ENCODE results near the gene EFCAB6. TPM values are rescaled to one million over a fixed set of nuclear protein-coding genes. Genes with fewer than 3 reads are reported as not detected.

Gene EFCAB6
- total and polyA plus RNA-seq, 2 donors: 1.1 to 1.4 TPM

DNA sequence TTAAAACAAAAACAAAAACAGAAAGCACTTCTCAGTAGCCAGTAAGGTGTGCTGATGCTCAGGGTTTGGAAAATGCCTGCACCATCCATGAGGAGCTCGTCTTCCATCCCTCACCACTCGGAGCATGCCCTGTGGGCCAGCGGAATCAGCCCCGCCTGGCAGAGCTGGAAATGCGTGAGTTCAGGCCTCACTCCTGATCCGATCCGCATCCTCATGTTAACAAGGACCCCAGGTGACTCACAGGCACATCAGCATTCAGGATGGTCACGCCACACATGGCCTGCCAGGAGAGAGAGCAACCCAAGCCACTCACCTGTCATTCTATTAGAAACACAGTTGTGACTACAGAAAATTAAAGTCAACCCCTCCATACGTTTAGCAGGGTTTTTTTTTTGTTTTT is 211.8 kb downstream of the EFCAB6 start:
- no peaks in the 10 kb centered on the region for H3K36me3 ChIP-seq (ENCODE audit: control insufficient read depth in 2 of 2, insufficient read depth in 2 of 2, low read length in 1 of 2)
- H3K27ac ChIP-seq (ENCODE audit: low read depth in 1 of 2, low read length in 1 of 2): no peak overlapping the region
- DNase-seq (ENCODE audit: low read depth in 6 of 9, low spot score in 9 of 9): no peak
- WGBS: 92% methylated on average over 9 of the region's 9 CpGs
- H3K4me1 ChIP-seq (ENCODE audit: control insufficient read depth in 2 of 2, insufficient read depth in 2 of 2, low read length in 2 of 2): no peaks in the 10 kb centered on the region
- no peaks in the 10 kb centered on the region for H3K27me3 ChIP-seq (ENCODE audit: control insufficient read depth in 2 of 2, insufficient read depth in 1 of 2, low read length in 1 of 2)
- H3K9me3 ChIP-seq (ENCODE audit: control insufficient read depth in 2 of 2, insufficient read depth in 1 of 2, low read length in 1 of 2): no peaks in the 10 kb centered on the region
- no peak overlapping the region for H3K4me3 ChIP-seq (ENCODE audit: low read length in 2 of 2)

- Histone ChIP-seq H3K36me3 (ENCODE audit: control insufficient read depth in 2 of 2, insufficient read depth in 2 of 2, low read length in 1 of 2) (no peaks in the 10 kb centered on the region), H3K27ac (ENCODE audit: low read depth in 1 of 2, low read length in 1 of 2) (no peak overlapping the region), H3K9me3 (ENCODE audit: control insufficient read depth in 2 of 2, insufficient read depth in 1 of 2, low read length in 1 of 2) (no peaks in the 10 kb centered on the region), H3K4me3 (ENCODE audit: low read length in 2 of 2) (no peak overlapping the region), H3K27me3 (ENCODE audit: control insufficient read depth in 2 of 2, insufficient read depth in 1 of 2, low read length in 1 of 2) (no peaks in the 10 kb centered on the region), H3K4me1 (ENCODE audit: control insufficient read depth in 2 of 2, insufficient read depth in 2 of 2, low read length in 2 of 2) (no peaks in the 10 kb centered on the region)
- no peak for DNase-seq (ENCODE audit: low read depth in 6 of 9, low spot score in 9 of 9)
- 64% methylated on average over 11 of the region's 11 CpGs for WGBS
These were observed 219.6 kb downstream of the EFCAB6 start for GRCh38 chr22:43592476-43592875.

DNA sequence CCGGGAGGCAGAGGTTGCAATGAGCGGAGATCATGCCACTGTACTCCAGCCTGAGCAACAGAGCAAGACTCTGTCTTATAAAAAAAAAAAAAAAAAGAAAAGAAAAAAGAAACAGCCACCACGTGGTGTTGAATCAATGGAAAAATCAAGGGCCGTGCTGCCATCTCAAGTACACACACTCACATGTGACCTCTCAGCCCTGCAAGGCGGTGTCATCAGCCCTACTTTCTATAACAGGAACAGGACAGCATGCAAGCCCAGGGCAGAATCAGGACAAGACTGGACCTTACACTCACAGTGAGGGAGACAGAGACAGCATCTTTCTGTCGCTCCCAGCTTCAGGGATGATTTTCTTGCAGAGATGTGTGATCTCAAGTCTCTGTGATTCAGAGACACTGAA is 220.7 kb downstream of the EFCAB6 start:
- 90% methylated on average over 6 of the region's 6 CpGs for WGBS
- H3K36me3 ChIP-seq (ENCODE audit: control insufficient read depth in 2 of 2, insufficient read depth in 2 of 2, low read length in 1 of 2): no peaks in the 10 kb centered on the region
- no peaks in the 10 kb centered on the region for H3K27me3 ChIP-seq (ENCODE audit: control insufficient read depth in 2 of 2, insufficient read depth in 1 of 2, low read length in 1 of 2)
- no peaks in the 10 kb centered on the region for H3K4me1 ChIP-seq (ENCODE audit: control insufficient read depth in 2 of 2, insufficient read depth in 2 of 2, low read length in 2 of 2)
- H3K9me3 ChIP-seq (ENCODE audit: control insufficient read depth in 2 of 2, insufficient read depth in 1 of 2, low read length in 1 of 2): no peaks in the 10 kb centered on the region
- DNase-seq (ENCODE audit: low read depth in 6 of 9, low spot score in 9 of 9): no peak
- H3K27ac ChIP-seq (ENCODE audit: low read depth in 1 of 2, low read length in 1 of 2): no peak overlapping the region
- H3K4me3 ChIP-seq (ENCODE audit: low read length in 2 of 2): no peak overlapping the region

- DNase-seq (ENCODE audit: low read depth in 6 of 9, low spot score in 9 of 9): no peak
- H3K27me3 ChIP-seq (ENCODE audit: control insufficient read depth in 2 of 2, insufficient read depth in 1 of 2, low read length in 1 of 2): no peaks in the 10 kb centered on the region
- no peak overlapping the region for H3K27ac ChIP-seq (ENCODE audit: low read depth in 1 of 2, low read length in 1 of 2)
- H3K4me3 ChIP-seq (ENCODE audit: low read length in 2 of 2): no peak overlapping the region
- H3K36me3 ChIP-seq (ENCODE audit: control insufficient read depth in 2 of 2, insufficient read depth in 2 of 2, low read length in 1 of 2): no peaks in the 10 kb centered on the region
- H3K4me1 ChIP-seq (ENCODE audit: control insufficient read depth in 2 of 2, insufficient read depth in 2 of 2, low read length in 2 of 2): no peaks in the 10 kb centered on the region
- 0% methylated on average over 1 of the region's 1 CpG for WGBS
- H3K9me3 ChIP-seq (ENCODE audit: control insufficient read depth in 2 of 2, insufficient read depth in 1 of 2, low read length in 1 of 2): peaks cover 0 to 4% of the 10 kb centered on the region in 2 donors
These were observed 224.5 kb downstream of the EFCAB6 start for GRCh38 chr22:43587574-43587973.

DNA sequence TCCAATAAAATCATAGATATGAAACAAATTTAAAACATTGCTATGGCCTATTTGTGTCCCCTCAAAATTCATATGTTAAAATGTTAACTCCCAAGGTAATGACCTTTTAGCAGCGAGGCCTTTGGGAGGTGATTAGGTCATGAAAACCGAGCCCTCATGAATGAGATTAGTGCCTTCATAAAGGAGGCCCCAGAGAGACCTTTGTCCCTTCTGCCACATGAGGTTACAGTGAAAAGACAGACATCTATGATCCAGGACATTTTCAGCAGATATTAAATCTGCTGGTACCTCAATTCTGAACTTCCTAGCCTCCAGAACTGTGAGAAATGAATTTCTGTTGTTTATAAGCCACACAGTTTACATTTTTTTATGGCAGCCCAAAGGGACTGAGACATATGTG is 228.6 kb downstream of the EFCAB6 start:
- 89% methylated on average over 2 of the region's 2 CpGs for WGBS
- DNase-seq (ENCODE audit: low read depth in 6 of 9, low spot score in 9 of 9): no peak
- H3K36me3 ChIP-seq (ENCODE audit: control insufficient read depth in 2 of 2, insufficient read depth in 2 of 2, low read length in 1 of 2): no peaks in the 10 kb centered on the region

DNA sequence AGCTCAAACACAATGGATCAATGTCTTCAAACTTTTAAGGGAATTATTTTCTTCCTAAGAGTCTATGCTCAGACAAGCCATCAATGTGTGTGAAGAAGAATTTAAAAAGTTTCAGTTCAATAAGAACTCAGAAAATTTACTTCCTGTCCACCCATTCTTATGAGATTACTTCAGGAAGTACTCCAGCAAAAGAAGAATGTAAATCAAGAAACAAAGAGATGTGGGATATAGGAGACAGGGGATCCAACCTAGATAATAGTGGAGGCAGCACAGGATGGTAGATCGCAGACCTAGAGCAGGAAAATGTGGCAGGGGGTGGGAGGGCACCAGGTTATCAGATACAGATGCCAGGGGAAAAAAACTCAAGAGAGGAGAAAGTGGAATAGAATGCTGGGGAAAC is 229.7 kb downstream of the EFCAB6 start:
- Histone ChIP-seq H3K4me3 (ENCODE audit: low read length in 2 of 2) (no peak overlapping the region), H3K27me3 (ENCODE audit: control insufficient read depth in 2 of 2, insufficient read depth in 1 of 2, low read length in 1 of 2) (no peaks in the 10 kb centered on the region), H3K36me3 (ENCODE audit: control insufficient read depth in 2 of 2, insufficient read depth in 2 of 2, low read length in 1 of 2) (no peaks in the 10 kb centered on the region), H3K9me3 (ENCODE audit: control insufficient read depth in 2 of 2, insufficient read depth in 1 of 2, low read length in 1 of 2) (peaks cover 0 to 4% of the 10 kb centered on the region in 2 donors), H3K27ac (ENCODE audit: low read depth in 1 of 2, low read length in 1 of 2) (no peak overlapping the region), H3K4me1 (ENCODE audit: control insufficient read depth in 2 of 2, insufficient read depth in 2 of 2, low read length in 2 of 2) (no peaks in the 10 kb centered on the region)
- DNase-seq (ENCODE audit: low read depth in 6 of 9, low spot score in 9 of 9): no peak
- 96% methylated on average over 1 of the region's 1 CpG for WGBS

More for the DNA sequence above, 228.6 kb downstream of the EFCAB6 start:
- H3K27me3 ChIP-seq (ENCODE audit: control insufficient read depth in 2 of 2, insufficient read depth in 1 of 2, low read length in 1 of 2): no peaks in the 10 kb centered on the region
- no peak overlapping the region for H3K27ac ChIP-seq (ENCODE audit: low read depth in 1 of 2, low read length in 1 of 2)
- H3K4me3 ChIP-seq (ENCODE audit: low read length in 2 of 2): no peak overlapping the region
- peaks cover 0 to 4% of the 10 kb centered on the region in 2 donors for H3K9me3 ChIP-seq (ENCODE audit: control insufficient read depth in 2 of 2, insufficient read depth in 1 of 2, low read length in 1 of 2)
- no peaks in the 10 kb centered on the region for H3K4me1 ChIP-seq (ENCODE audit: control insufficient read depth in 2 of 2, insufficient read depth in 2 of 2, low read length in 2 of 2)

DNA sequence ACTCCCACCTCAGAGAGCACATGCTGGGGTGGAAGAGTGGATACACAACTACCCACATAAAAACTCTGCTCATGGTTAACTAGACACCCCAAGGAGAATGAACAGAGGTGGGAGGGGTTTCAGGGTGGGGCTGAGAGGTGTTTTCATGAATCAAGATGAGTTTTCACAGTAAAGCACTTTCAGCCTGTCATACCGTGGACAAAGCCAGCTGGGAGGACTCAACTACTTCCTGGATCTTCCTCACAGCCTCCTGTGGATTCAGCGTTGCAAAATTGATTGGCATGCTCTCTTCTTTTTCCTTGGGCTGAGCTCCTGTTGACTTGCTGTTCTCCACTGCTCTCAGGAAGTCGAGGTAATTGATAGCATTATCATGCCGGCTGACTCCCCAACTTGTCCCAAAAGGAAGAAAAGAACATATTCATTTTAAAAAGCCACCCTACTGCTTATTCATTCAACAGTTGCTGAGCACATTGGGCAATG is 231.8 kb downstream of the EFCAB6 start:
- H3K9me3 ChIP-seq (ENCODE audit: control insufficient read depth in 2 of 2, insufficient read depth in 1 of 2, low read length in 1 of 2): peaks cover 0 to 4% of the 10 kb centered on the region in 2 donors
- no peaks in the 10 kb centered on the region for H3K27me3 ChIP-seq (ENCODE audit: control insufficient read depth in 2 of 2, insufficient read depth in 1 of 2, low read length in 1 of 2)
- H3K36me3 ChIP-seq (ENCODE audit: control insufficient read depth in 2 of 2, insufficient read depth in 2 of 2, low read length in 1 of 2): no peaks in the 10 kb centered on the region
- no peak overlapping the region for H3K27ac ChIP-seq (ENCODE audit: low read depth in 1 of 2, low read length in 1 of 2)
- no peak overlapping the region for H3K4me3 ChIP-seq (ENCODE audit: low read length in 2 of 2)
- H3K4me1 ChIP-seq (ENCODE audit: control insufficient read depth in 2 of 2, insufficient read depth in 2 of 2, low read length in 2 of 2): no peaks in the 10 kb centered on the region
- WGBS: 64% methylated on average over 4 of the region's 4 CpGs
- DNase-seq (ENCODE audit: low read depth in 6 of 9, low spot score in 9 of 9): no peak

- H3K36me3 ChIP-seq (ENCODE audit: control insufficient read depth in 2 of 2, insufficient read depth in 2 of 2, low read length in 1 of 2): no peaks in the 10 kb centered on the region
- peaks cover 0 to 6% of the 10 kb centered on the region in 2 donors for H3K27me3 ChIP-seq (ENCODE audit: control insufficient read depth in 2 of 2, insufficient read depth in 1 of 2, low read length in 1 of 2)
- no peak for DNase-seq (ENCODE audit: low read depth in 6 of 9, low spot score in 9 of 9)
- H3K4me1 ChIP-seq (ENCODE audit: control insufficient read depth in 2 of 2, insufficient read depth in 2 of 2, low read length in 2 of 2): no peaks in the 10 kb centered on the region
- H3K4me3 ChIP-seq (ENCODE audit: low read length in 2 of 2): no peak overlapping the region
- 95% methylated on average over 5 of the region's 5 CpGs for WGBS
- no peaks in the 10 kb centered on the region for H3K9me3 ChIP-seq (ENCODE audit: control insufficient read depth in 2 of 2, insufficient read depth in 1 of 2, low read length in 1 of 2)
- H3K27ac ChIP-seq (ENCODE audit: low read depth in 1 of 2, low read length in 1 of 2): no peak overlapping the region
These were observed 237.4 kb downstream of the EFCAB6 start for GRCh38 chr22:43574738-43575137.

GRCh38 chr22:43572710-43573109 is 239.4 kb downstream of the EFCAB6 start:
- 92% methylated on average over 9 of the region's 9 CpGs for WGBS
- H3K4me1 ChIP-seq (ENCODE audit: control insufficient read depth in 2 of 2, insufficient read depth in 2 of 2, low read length in 2 of 2): no peaks in the 10 kb centered on the region
- no peaks in the 10 kb centered on the region for H3K36me3 ChIP-seq (ENCODE audit: control insufficient read depth in 2 of 2, insufficient read depth in 2 of 2, low read length in 1 of 2)
- H3K27ac ChIP-seq (ENCODE audit: low read depth in 1 of 2, low read length in 1 of 2): no peak overlapping the region
- H3K9me3 ChIP-seq (ENCODE audit: control insufficient read depth in 2 of 2, insufficient read depth in 1 of 2, low read length in 1 of 2): no peaks in the 10 kb centered on the region
- DNase-seq (ENCODE audit: low read depth in 6 of 9, low spot score in 9 of 9): no peak
- peaks cover 0 to 6% of the 10 kb centered on the region in 2 donors for H3K27me3 ChIP-seq (ENCODE audit: control insufficient read depth in 2 of 2, insufficient read depth in 1 of 2, low read length in 1 of 2)
- H3K4me3 ChIP-seq (ENCODE audit: low read length in 2 of 2): no peak overlapping the region

- H3K27me3 ChIP-seq (ENCODE audit: control insufficient read depth in 2 of 2, insufficient read depth in 1 of 2, low read length in 1 of 2): peaks cover 0 to 6% of the 10 kb centered on the region in 2 donors
- no peak overlapping the region for H3K4me3 ChIP-seq (ENCODE audit: low read length in 2 of 2)
- H3K36me3 ChIP-seq (ENCODE audit: control insufficient read depth in 2 of 2, insufficient read depth in 2 of 2, low read length in 1 of 2): no peaks in the 10 kb centered on the region
- WGBS: 92% methylated on average over 4 of the region's 4 CpGs
- H3K9me3 ChIP-seq (ENCODE audit: control insufficient read depth in 2 of 2, insufficient read depth in 1 of 2, low read length in 1 of 2): no peaks in the 10 kb centered on the region
- H3K4me1 ChIP-seq (ENCODE audit: control insufficient read depth in 2 of 2, insufficient read depth in 2 of 2, low read length in 2 of 2): no peaks in the 10 kb centered on the region
- DNase-seq (ENCODE audit: low read depth in 6 of 9, low spot score in 9 of 9): no peak
- H3K27ac ChIP-seq (ENCODE audit: low read depth in 1 of 2, low read length in 1 of 2): no peak overlapping the region
These were observed 240.9 kb downstream of the EFCAB6 start for GRCh38 chr22:43571181-43571580.

Data from thymus (tissue), 11 donors.